Kidney epithelial cell (primary cell): ENCODE measurements around the gene NUP58. TPM values are rescaled to one million over a fixed set of nuclear protein-coding genes. Genes with fewer than 3 reads are reported as not detected.

Experiments
- DNase-seq: peaks from one replicate; pipeline ENCODE4 v3.0.0-alpha.2; 2010; ENCODE audit warnings: low read depth
- H3K27me3 ChIP-seq: 2 replicates; pipeline ENCODE4 v1.6.0; 2011; ENCODE audit warnings: low read length; ENCODE audit not compliant: control insufficient read depth, insufficient read depth
- H3K36me3 ChIP-seq: 2 replicates; pipeline ENCODE4 v1.5.1; 2011; ENCODE audit warnings: low read length; ENCODE audit not compliant: control insufficient read depth, insufficient read depth
- H3K4me3 ChIP-seq: 2 replicates; pipeline ENCODE4 v1.5.1; 2011; ENCODE audit warnings: low read depth, mild to moderate bottlenecking, control low read depth, low read length
- CTCF ChIP-seq: IDR thresholded peaks from 2 replicates; pipeline ENCODE4 v1.5.1; 2011; ENCODE audit warnings: mild to moderate bottlenecking, moderate library complexity, low read length, control low read depth, inconsistent platforms; ENCODE audit not compliant: insufficient read depth, poor library complexity, severe bottlenecking
- total RNA-seq: library from RNA; depleted of rRNA; stranded (reverse); fragments of >200 nt; gene quantifications from 2 replicates; pipeline ENCODE4 v1.2.3, GENCODE V29; 2015

NUP58 gene
- total RNA-seq, 1 donor from 2014 or later = 56.0 TPM

GRCh38 chr13:25371875-25372283 is 70.5 kb downstream of the NUP58 start, which contains the start of gene ATP8A2:
Gene ATP8A2, plus strand, starts transcription at chr13:25371974. Its CDS starts 239 bp downstream, at chr13:25372213.
- TF ChIP-seq CTCF = no peak
- H3K27me3 ChIP-seq = peaks cover 34% of the 10 kb centered on the region

GRCh38 chr13:25372284-25373081 is 71.1 kb downstream of the NUP58 start:
- Histone ChIP-seq H3K36me3 (no peaks in the 10 kb centered on the region), H3K4me3 (peak overlapping the region; percentile 50), H3K27me3 (peaks cover 34% of the 10 kb centered on the region)
- no peak for TF ChIP-seq CTCF
- DNase-seq = no peak

More at GRCh38 chr13:25371875-25372283, 70.5 kb downstream of the NUP58 start, which contains the start of gene ATP8A2:
- peak within 1 kb of the TSS; percentile 50 for H3K4me3 ChIP-seq
- no peaks in the 10 kb centered on the region for H3K36me3 ChIP-seq
- DNase-seq = no peak

GRCh38 chr13:25375727-25376358 is 74.4 kb downstream of the NUP58 start:
- TF ChIP-seq CTCF = peak; percentile 71
- no peak for DNase-seq
- Histone ChIP-seq H3K36me3 (no peaks in the 10 kb centered on the region), H3K4me3 (no peak overlapping the region), H3K27me3 (peaks cover 26% of the 10 kb centered on the region)

- Histone ChIP-seq H3K27me3 (peaks cover 16% of the 10 kb centered on the region), H3K4me3 (no peak overlapping the region), H3K36me3 (no peaks in the 10 kb centered on the region)
- DNase-seq = no peak
- TF ChIP-seq CTCF = no peak
Measured at GRCh38 chr13:25377244-25377962, 76.0 kb downstream of the NUP58 start.

- DNase-seq = no peak
- H3K4me3 ChIP-seq = no peak overlapping the region
- no peak for TF ChIP-seq CTCF
- peaks cover 6% of the 10 kb centered on the region for H3K27me3 ChIP-seq
- no peaks in the 10 kb centered on the region for H3K36me3 ChIP-seq
Measured at GRCh38 chr13:25378528-25378927, 77.1 kb downstream of the NUP58 start.
